K562 (cell line): ENCODE measurements around the gene ZNF558. TPM values are rescaled to one million over a fixed set of nuclear protein-coding genes. Genes with fewer than 3 reads are reported as not detected.

ENCODE experiments used
- ASH1L ChIP-seq: fragments of 450-650 bp; IDR thresholded peaks from 2 replicates; pipeline ENCODE4 v1.6.1; 2018; ENCODE audit warnings: borderline replicate concordance, mild to moderate bottlenecking, low read depth; ENCODE audit not compliant: partially characterized antibody
- DEAF1 ChIP-seq: fragments of 450-650 bp; formaldehyde crosslinking; IDR thresholded peaks from 2 replicates; pipeline ENCODE4 v1.4.0; 2020; ENCODE audit warnings: mild to moderate bottlenecking, moderate library complexity
- HNRNPLL ChIP-seq: fragments of 200-400 bp; formaldehyde crosslinking; IDR thresholded peaks from 2 replicates; pipeline ENCODE4 v1.6.1; 2017; ENCODE audit warnings: low read length, low read depth, mild to moderate bottlenecking; ENCODE audit not compliant: poor library complexity, severe bottlenecking
- KAT8 ChIP-seq: fragments of 450-650 bp; IDR thresholded peaks from 2 replicates; pipeline ENCODE4 v1.6.1; 2016; ENCODE audit warnings: low read depth, mild to moderate bottlenecking
- MAZ ChIP-seq, 2 experiments: fragments of 450-650 bp in 1 of 2; sonication (generic) in 1 of 2; formaldehyde crosslinking; IDR thresholded peaks in 1 of 2; conservative IDR thresholded peaks in 1 of 2; 2 replicates each; pipeline versions ENCODE4 v1.4.0 to v1.5.0; 2020; ENCODE audit warnings: mild to moderate bottlenecking in 1 of 2, missing genetic modification reagents in 1 of 2
- NCOR1 ChIP-seq: fragments of 450-650 bp; IDR thresholded peaks from 2 replicates; pipeline ENCODE4 v1.6.1; 2016; ENCODE audit warnings: mild to moderate bottlenecking, moderate library complexity
- NFYB ChIP-seq: IDR thresholded peaks from 2 replicates; pipeline ENCODE4 v1.6.1; 2011; ENCODE audit warnings: mild to moderate bottlenecking, moderate library complexity; ENCODE audit not compliant: insufficient read length; ENCODE audit errors: extremely low read depth
- POLR2AphosphoS2 ChIP-seq: IDR thresholded peaks from 2 replicates; pipeline ENCODE4 v1.6.1; 2012; ENCODE audit warnings: low read length, improper control_type of control experiment
- RBM15 ChIP-seq: fragments of 200-400 bp; formaldehyde crosslinking; IDR thresholded peaks from 2 replicates; pipeline ENCODE4 v1.6.1; 2018; ENCODE audit warnings: mild to moderate bottlenecking, low read length, moderate library complexity; ENCODE audit not compliant: insufficient read depth
- RNF219 ChIP-seq: fragments of 250-450 bp; sonication (Bioruptor Pico); IDR thresholded peaks from 2 replicates; pipeline ENCODE4 v1.5.0; 2022; ENCODE audit warnings: mild to moderate bottlenecking
- SFPQ ChIP-seq: fragments of 200-400 bp; formaldehyde crosslinking; IDR thresholded peaks from 2 replicates; pipeline ENCODE4 v1.6.1; 2017; ENCODE audit warnings: mild to moderate bottlenecking, low read depth, low read length, moderate library complexity
- STAT5B ChIP-seq: fragments of 250-450 bp; sonication (Bioruptor Pico); IDR thresholded peaks from 2 replicates; pipeline ENCODE4 v1.8.0; 2021; ENCODE audit warnings: mild to moderate bottlenecking, inconsistent platforms
- ZBTB12 ChIP-seq: fragments of 250-450 bp; sonication (Bioruptor Pico); IDR thresholded peaks from 2 replicates; pipeline ENCODE4 v1.4.0; 2020
- ZNF134 ChIP-seq: fragments of 250-450 bp; sonication (Bioruptor Pico); conservative IDR thresholded peaks from 2 replicates; pipeline ENCODE4 v1.4.0; 2020
- polyA plus RNA-seq, 8 experiments: library from polyadenylated mRNA; depleted of rRNA in 4 of 8; stranded (reverse) in 5 of 8; unstranded in 3 of 8; fragments of >200 nt; fragmentation: Nextera tagmentation in 2 of 8; fragmentation: Illumina TruSeq in 1 of 8; extraction: Ambion mirVana in 2 of 8; extraction: Trizol in 1 of 8; gene quantifications; 2 replicates each; pipeline versions ENCODE4 v1.2.1 to v1.2.3, GENCODE V29; 2011 to 2014; ENCODE audit warnings: inconsistent platforms in 1 of 8, missing spikeins in 1 of 8
- total RNA-seq, 7 experiments: library from RNA; depleted of rRNA in 6 of 7; stranded (reverse); fragments of >200 nt in 6 of 7; fragmentation: Illumina TruSeq in 2 of 7; extraction: Trizol in 2 of 7; gene quantifications; 2 replicates each; pipeline versions ENCODE4 v1.2.1 to v1.2.3, GENCODE V29; 2011 to 2021; ENCODE audit warnings: low replicate concordance in 1 of 7
- TF ChIP-seq, protein P1 (sequence below): sonication (generic); formaldehyde crosslinking; IDR thresholded peaks from 2 replicates; pipeline ENCODE4 v1.8.1; 2023; ENCODE audit warnings: mild to moderate bottlenecking, missing genetic modification reagents, moderate library complexity

Gene ZNF558
- total and polyA plus RNA-seq, 9 of the 15 experiments (the other 6 are each of a cell fraction or from before 2014, with no cell fraction given) = 5.4 to 47.6 (median 21.2) TPM

DNA sequence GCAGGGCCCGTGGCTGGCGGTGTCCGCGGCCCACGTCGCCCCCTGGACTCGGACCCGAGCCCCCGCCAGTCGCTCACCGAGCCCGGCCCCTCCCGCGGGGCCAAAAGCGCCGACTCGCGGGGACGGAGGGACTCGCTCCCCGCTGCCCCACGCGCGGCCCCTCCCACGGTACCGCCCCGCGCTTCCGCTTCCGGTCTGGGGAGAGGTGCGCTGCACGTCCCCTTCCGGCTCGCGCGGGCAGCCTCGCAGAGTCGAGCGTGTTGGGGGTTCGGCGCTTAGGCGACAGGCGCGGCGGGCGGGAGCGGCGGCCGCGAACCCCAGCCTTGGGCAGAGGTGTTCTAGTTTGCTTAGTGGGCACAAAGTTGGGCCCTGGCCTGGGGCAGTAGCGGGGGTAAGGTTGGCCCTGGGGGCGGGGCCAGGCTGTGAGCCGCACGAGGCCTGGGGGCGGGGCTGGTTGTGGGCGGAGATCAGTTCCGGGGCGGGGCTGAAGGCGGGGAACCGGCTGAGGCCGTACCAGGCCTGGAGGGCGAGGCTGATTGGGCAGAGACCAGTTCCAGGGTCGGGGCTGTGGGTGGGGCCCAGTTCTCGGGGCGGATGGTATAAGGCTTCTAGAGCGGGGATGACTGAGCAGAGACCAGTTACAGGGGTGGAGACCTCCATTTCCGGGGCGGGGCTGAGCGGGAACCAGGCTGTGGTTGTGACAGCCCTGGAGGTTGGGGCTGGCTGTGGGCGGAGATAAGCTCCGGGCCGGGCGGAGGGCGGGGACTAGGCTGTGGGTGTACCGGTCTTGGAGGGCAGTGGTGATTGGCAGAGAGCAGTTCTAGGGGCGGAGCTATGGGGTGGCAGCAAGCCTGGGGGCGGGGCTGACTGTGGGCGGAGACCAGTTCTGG lies at the start of gene ZNF558, which contains the start of gene MBD3L1 (continued):
- TF ChIP-seq NFYB (no peak), RBM15 (no peak), ASH1L (no peak), MAZ (CRISPR knock-in tag; conservative IDR thresholded peaks at IDR 0.05 in 1 of 2, IDR thresholded peaks at IDR 0.05 in 1 of 2) (peak; percentile 97 to 99), NCOR1 (no peak), ZNF134 (no peak), KAT8 (no peak), POLR2AphosphoS2 (no peak), RNF219 (CRISPR knock-in tag) (no peak), SFPQ (no peak), DEAF1 (CRISPR knock-in tag) (no peak), ZBTB12 (CRISPR knock-in tag) (no peak), STAT5B (CRISPR knock-in tag) (no peak), HNRNPLL (no peak)
- TF ChIP-seq, protein P1, sequence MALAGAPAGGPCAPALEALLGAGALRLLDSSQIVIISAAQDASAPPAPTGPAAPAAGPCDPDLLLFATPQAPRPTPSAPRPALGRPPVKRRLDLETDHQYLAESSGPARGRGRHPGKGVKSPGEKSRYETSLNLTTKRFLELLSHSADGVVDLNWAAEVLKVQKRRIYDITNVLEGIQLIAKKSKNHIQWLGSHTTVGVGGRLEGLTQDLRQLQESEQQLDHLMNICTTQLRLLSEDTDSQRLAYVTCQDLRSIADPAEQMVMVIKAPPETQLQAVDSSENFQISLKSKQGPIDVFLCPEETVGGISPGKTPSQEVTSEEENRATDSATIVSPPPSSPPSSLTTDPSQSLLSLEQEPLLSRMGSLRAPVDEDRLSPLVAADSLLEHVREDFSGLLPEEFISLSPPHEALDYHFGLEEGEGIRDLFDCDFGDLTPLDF = 0 out of 2 replicates have a peak, but pooled peaks have one; percentile 44
